ENCODE results near the gene WDR76. TPM values are rescaled to one million over a fixed set of nuclear protein-coding genes. Genes with fewer than 3 reads are reported as not detected.

WDR76 gene
- total RNA-seq, 1 donor = 7.6 TPM

- no peak overlapping the region for H3K4me3 ChIP-seq (ENCODE audit: insufficient read depth, low read length)
- no peak for DNase-seq (ENCODE audit: insufficient read length, low spot score, missing footprints)
- no peak overlapping the region for H2AFZ ChIP-seq (ENCODE audit: low read length)
- peaks cover 37% of the 10 kb centered on the region for H3K4me1 ChIP-seq (ENCODE audit: insufficient read depth, low read length)
- H4K20me1 ChIP-seq (ENCODE audit: insufficient read depth, low read length) = no peaks in the 10 kb centered on the region
- H3K36me3 ChIP-seq (ENCODE audit: insufficient read depth, low read length) = no peaks in the 10 kb centered on the region
- no peaks in the 10 kb centered on the region for H3K9me3 ChIP-seq (ENCODE audit: low read depth, low read length)
- no peaks in the 10 kb centered on the region for H3K79me2 ChIP-seq (ENCODE audit: insufficient read depth, low read length)
- TF ChIP-seq CTCF (IDR thresholded peaks at IDR 0.05; ENCODE audit: extremely low read depth, low read depth, low read length) = no peak
- H3K27me3 ChIP-seq (ENCODE audit: insufficient read depth, low read length) = no peaks in the 10 kb centered on the region
- H3K4me2 ChIP-seq (ENCODE audit: insufficient read depth, low read length) = peak overlapping the region; percentile 15
- H3K27ac ChIP-seq (ENCODE audit: low read depth, low read length) = peak overlapping the region; percentile 78
Observed at GRCh38 chr15:43913941-43914340, 87.1 kb downstream of the WDR76 start.

- TF ChIP-seq CTCF (IDR thresholded peaks at IDR 0.05; ENCODE audit: extremely low read depth, low read depth, low read length) = no peak
- H3K79me2 ChIP-seq (ENCODE audit: insufficient read depth, low read length) = no peaks in the 10 kb centered on the region
- H3K4me2 ChIP-seq (ENCODE audit: insufficient read depth, low read length) = no peak overlapping the region
- no peaks in the 10 kb centered on the region for H3K36me3 ChIP-seq (ENCODE audit: insufficient read depth, low read length)
- peaks cover 44% of the 10 kb centered on the region for H3K4me1 ChIP-seq (ENCODE audit: insufficient read depth, low read length)
- no peak overlapping the region for H3K27ac ChIP-seq (ENCODE audit: low read depth, low read length)
- DNase-seq (ENCODE audit: insufficient read length, low spot score, missing footprints) = no peak
- H2AFZ ChIP-seq (ENCODE audit: low read length) = no peak overlapping the region
- no peak overlapping the region for H3K4me3 ChIP-seq (ENCODE audit: insufficient read depth, low read length)
- no peaks in the 10 kb centered on the region for H3K27me3 ChIP-seq (ENCODE audit: insufficient read depth, low read length)
- H4K20me1 ChIP-seq (ENCODE audit: insufficient read depth, low read length) = no peaks in the 10 kb centered on the region
- H3K9me3 ChIP-seq (ENCODE audit: low read depth, low read length) = no peaks in the 10 kb centered on the region
Observed at GRCh38 chr15:43915631-43916325, 89.0 kb downstream of the WDR76 start.

GRCh38 chr15:43916326-43916660 lies 89.5 kb downstream of the WDR76 start:
- Histone ChIP-seq H3K4me1 (ENCODE audit: insufficient read depth, low read length) (peaks cover 46% of the 10 kb centered on the region), H2AFZ (ENCODE audit: low read length) (no peak overlapping the region), H3K79me2 (ENCODE audit: insufficient read depth, low read length) (no peaks in the 10 kb centered on the region), H3K9me3 (ENCODE audit: low read depth, low read length) (no peaks in the 10 kb centered on the region), H4K20me1 (ENCODE audit: insufficient read depth, low read length) (no peaks in the 10 kb centered on the region), H3K4me3 (ENCODE audit: insufficient read depth, low read length) (no peak overlapping the region), H3K27me3 (ENCODE audit: insufficient read depth, low read length) (no peaks in the 10 kb centered on the region), H3K36me3 (ENCODE audit: insufficient read depth, low read length) (no peaks in the 10 kb centered on the region), H3K4me2 (ENCODE audit: insufficient read depth, low read length) (no peak overlapping the region), H3K27ac (ENCODE audit: low read depth, low read length) (no peak overlapping the region)
- TF ChIP-seq CTCF (IDR thresholded peaks at IDR 0.05; ENCODE audit: extremely low read depth, low read depth, low read length) = no peak
- no peak for DNase-seq (ENCODE audit: insufficient read length, low spot score, missing footprints)

Small RNA genes within 50 kb of the gene (small RNA-seq; reads per million reads assigned to genes)
- gene MIR1282 (not detected), gene RF00019 (not detected)

Other genes starting within 250 kb of the WDR76 start
- gene PPIP5K1, start 236.8 kb upstream of the WDR76 start, total RNA-seq = 20.3 and 45.1 TPM in 2 replicates
- gene CKMT1B, start 233.0 kb upstream of the WDR76 start, total RNA-seq = not detected in 2 replicates
- gene STRC, start 208.2 kb upstream of the WDR76 start, total RNA-seq = under 0.01 TPM in 2 replicates
- gene CATSPER2, start 178.2 kb upstream of the WDR76 start, total RNA-seq = 1.1 and 3.8 TPM in 2 replicates
- not detected in 2 replicates for gene CKMT1A, start 133.1 kb upstream of the WDR76 start, total RNA-seq
- 160 and 173 TPM in 2 replicates for gene PDIA3, start 80.6 kb upstream of the WDR76 start, total RNA-seq
- gene ELL3, start 50.0 kb upstream of the WDR76 start, total RNA-seq = 1.2 and 3.6 TPM in 2 replicates
- 432 and 461 TPM in 2 replicates for gene SERF2, start 34.7 kb upstream of the WDR76 start, total RNA-seq
- gene SERINC4, start 26.8 kb upstream of the WDR76 start, total RNA-seq = not detected in 2 replicates
- 5.4 and 6.5 TPM in 2 replicates for gene HYPK, start 26.4 kb upstream of the WDR76 start, total RNA-seq
- 14.7 and 16.6 TPM in 2 replicates for gene MFAP1, start 2.3 kb upstream of the WDR76 start, total RNA-seq

Measured in osteoblast (primary cell).